ENCODE data around the gene BCO2.

- TF ChIP-seq POLR2AphosphoS5 (IDR thresholded peaks at IDR 0.05; ENCODE audit: borderline replicate concordance, low read depth, low read length): no peak
- no peak for TF ChIP-seq EZH2 (IDR thresholded peaks at IDR 0.05)
- TF ChIP-seq FOXP2 (optimal IDR thresholded peaks at IDR 0.05; ENCODE audit: control extremely low read depth, extremely low read length, insufficient read depth): no peak
These were observed 93.1 kb downstream of the BCO2 start for GRCh38 chr11:112268406-112268805.

Data from SK-N-MC (cell line).